Measurements from ENCODE around the gene SPRR2B.

DNA sequence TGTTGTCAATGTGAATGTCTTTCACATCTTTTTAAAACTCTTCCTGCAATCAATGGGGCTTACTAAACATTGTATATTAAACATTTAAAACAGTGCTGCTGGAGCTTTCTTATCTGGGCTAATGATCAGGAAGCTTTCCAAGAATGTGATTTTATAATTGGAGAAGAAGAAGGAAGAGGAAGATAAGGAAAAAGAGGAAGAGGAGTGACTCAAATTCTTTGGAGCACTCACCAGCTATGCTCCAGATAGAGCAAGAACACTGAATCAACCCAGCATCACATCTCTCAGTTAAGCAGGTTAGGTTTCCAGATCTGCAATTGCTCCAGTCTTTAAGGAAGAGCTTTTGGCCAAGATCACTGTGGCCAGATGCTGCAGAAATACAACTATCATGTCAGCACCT, 24.4 kb upstream of the SPRR2B start:
- TF ChIP-seq REST (IDR thresholded peaks at IDR 0.05; ENCODE audit: borderline replicate concordance) (no peak), POLR2AphosphoS5 (IDR thresholded peaks at IDR 0.05) (no peak), CTCF (IDR thresholded peaks at IDR 0.05; ENCODE audit: poor library complexity, severe bottlenecking) (no peak), MXI1 (conservative IDR thresholded peaks at IDR 0.05; ENCODE audit: poor library complexity, severe bottlenecking) (no peak), EZH2 (IDR thresholded peaks at IDR 0.05; ENCODE audit: borderline replicate concordance, insufficient read depth, low read length, poor library complexity, severe bottlenecking) (no peak)
